WTC11 (cell line): Measurements from ENCODE around the gene TIMM10. TPM values are rescaled to one million over a fixed set of nuclear protein-coding genes. Genes with fewer than 3 reads are reported as not detected.

Experiments used
- ATAC-seq: fragments of 200-7000 bp; cut with Tn5 transposase; 2 replicates; pipeline ENCODE4 v1.10.0; 2021; ENCODE audit warnings: mild to moderate bottlenecking, moderate library complexity
- CTCF ChIA-PET: fragments of 300-600 bp; sonication (Branson Sonifier 250); formaldehyde crosslinking; loops from one replicate; lab custom pipeline; 2021; ENCODE audit warnings: antibody characterized with exemption; lab: Charles Lee
- POLR2A ChIA-PET: fragments of 350-600 bp; sonication (Branson Sonifier 250); formaldehyde crosslinking; loops from one replicate; lab custom pipeline; 2021; ENCODE audit warnings: antibody characterized with exemption; lab: Charles Lee
- DNase-seq: peaks from one replicate; pipeline ENCODE4 v3.0.0; 2021; ENCODE audit warnings: low spot score
- H3K27ac Mint-ChIP-seq: 2 replicates; pipeline ENCODE4 v1.8.0; 2021; ENCODE audit warnings: mixed read lengths
- H3K27me3 Mint-ChIP-seq: 2 replicates; pipeline ENCODE4 v1.8.0; 2021; ENCODE audit warnings: low read depth, mild to moderate bottlenecking, moderate library complexity, mixed read lengths
- H3K36me3 Mint-ChIP-seq: 2 replicates; pipeline ENCODE4 v1.8.0; 2021; ENCODE audit warnings: mixed read lengths
- H3K4me1 Mint-ChIP-seq: 2 replicates; pipeline ENCODE4 v1.8.0; 2022; ENCODE audit warnings: mixed read lengths
- H3K4me3 Mint-ChIP-seq: 2 replicates; pipeline ENCODE4 v1.8.0; 2021; ENCODE audit warnings: mild to moderate bottlenecking, moderate library complexity, mixed read lengths
- H3K9me3 Mint-ChIP-seq: 2 replicates; pipeline ENCODE4 v1.8.0; 2021; ENCODE audit warnings: mixed read lengths
- CTCF ChIP-seq: fragments of 200-600 bp; IDR thresholded peaks from 2 replicates; pipeline ENCODE4 v1.8.0; 2022; ENCODE audit warnings: antibody characterized with exemption
- NFYB ChIP-seq: sonication (generic); formaldehyde crosslinking; conservative IDR thresholded peaks from 2 replicates; pipeline ENCODE4 v1.8.0; 2022; ENCODE audit warnings: low read depth, missing genetic modification reagents
- NR1H2 ChIP-seq: sonication (generic); formaldehyde crosslinking; IDR thresholded peaks from 2 replicates; pipeline ENCODE4 v1.9.0; 2021; ENCODE audit warnings: mild to moderate bottlenecking, moderate library complexity, missing genetic modification reagents
- PRRX2 ChIP-seq: fragments of 250-450 bp; sonication (Bioruptor Pico); IDR thresholded peaks from 2 replicates; pipeline ENCODE4 v1.8.0; 2021; ENCODE audit warnings: mild to moderate bottlenecking
- RELA ChIP-seq: sonication (generic); formaldehyde crosslinking; IDR thresholded peaks from 2 replicates; pipeline ENCODE4 v1.8.1; 2022; ENCODE audit warnings: missing genetic modification reagents, mild to moderate bottlenecking, borderline replicate concordance
- SOX15 ChIP-seq: fragments of 250-450 bp; sonication (Bioruptor Pico); IDR thresholded peaks from 2 replicates; pipeline ENCODE4 v1.9.0; 2021; ENCODE audit warnings: mild to moderate bottlenecking
- SP1 ChIP-seq: sonication (generic); formaldehyde crosslinking; conservative IDR thresholded peaks from 2 replicates; pipeline ENCODE4 v1.8.1; 2022; ENCODE audit warnings: missing genetic modification reagents
- STAT6 ChIP-seq: sonication (generic); formaldehyde crosslinking; conservative IDR thresholded peaks from 2 replicates; pipeline ENCODE4 v1.8.1; 2023; ENCODE audit warnings: mild to moderate bottlenecking, low read depth, missing genetic modification reagents, moderate library complexity
- TP53 ChIP-seq: sonication (generic); formaldehyde crosslinking; IDR thresholded peaks from 2 replicates; pipeline ENCODE4 v1.8.1; 2023; ENCODE audit warnings: mild to moderate bottlenecking, missing genetic modification reagents
- USF1 ChIP-seq: sonication (generic); formaldehyde crosslinking; IDR thresholded peaks from 2 replicates; pipeline ENCODE4 v1.8.0; 2022; ENCODE audit warnings: mild to moderate bottlenecking, missing genetic modification reagents
- USF2 ChIP-seq: sonication (generic); formaldehyde crosslinking; IDR thresholded peaks from 2 replicates; pipeline ENCODE4 v1.8.1; 2023; ENCODE audit warnings: mild to moderate bottlenecking, missing genetic modification reagents, moderate library complexity
- ZBTB21 ChIP-seq: sonication (generic); formaldehyde crosslinking; IDR thresholded peaks from 2 replicates; pipeline ENCODE4 v1.8.1; 2023; ENCODE audit warnings: mild to moderate bottlenecking, missing genetic modification reagents, borderline replicate concordance
- ZNF281 ChIP-seq: sonication (generic); formaldehyde crosslinking; IDR thresholded peaks from 2 replicates; pipeline ENCODE4 v1.8.0; 2023; ENCODE audit warnings: mild to moderate bottlenecking, missing genetic modification reagents
- ZNF396 ChIP-seq: fragments of 250-450 bp; sonication (Bioruptor Pico); IDR thresholded peaks from 2 replicates; pipeline ENCODE4 v1.8.0; 2021; ENCODE audit warnings: mild to moderate bottlenecking, moderate library complexity, borderline replicate concordance
- ZNF423 ChIP-seq: fragments of 250-450 bp; sonication (Bioruptor Pico); IDR thresholded peaks from 2 replicates; pipeline ENCODE4 v2.1.2; 2022; ENCODE audit warnings: mild to moderate bottlenecking, moderate library complexity
- ZNF512 ChIP-seq: sonication (generic); formaldehyde crosslinking; IDR thresholded peaks from 2 replicates; pipeline ENCODE4 v1.8.1; 2022; ENCODE audit warnings: missing genetic modification reagents, borderline replicate concordance
- total RNA-seq: library from RNA; stranded (reverse); gene quantifications from 3 replicates; pipeline ENCODE4 v1.2.3, GENCODE V29; 2021

The TIMM10 gene
- total RNA-seq, 1 experiment from 2014 or later = 92.8 TPM

GRCh38 chr11:57508341-57509170 lies 22.0 kb downstream of the TIMM10 start:
- CTCF ChIA-PET = interaction anchor here (0.8 to 1.2 kb wide), 4 partner anchors 15 to 136 kb away, joined by 3 to 4 read pairs (median 3); no protein-coding TSS in a partner anchor
- H3K27me3 Mint-ChIP-seq = no peaks in the 10 kb centered on the region
- DNase-seq (no peak), ATAC-seq (no peak)
- no peak for TF ChIP-seq SOX15
- peaks cover 5% of the 10 kb centered on the region; the same call in 1 of the 2 replicates for H3K36me3 Mint-ChIP-seq
- no peak overlapping the region; the same call in 1 of the 2 replicates for H3K27ac Mint-ChIP-seq
- no peak overlapping the region for H3K4me3 Mint-ChIP-seq
- no peaks in the 10 kb centered on the region for H3K9me3 Mint-ChIP-seq
- POLR2A ChIA-PET = no interaction called here
- peaks cover 18% of the 10 kb centered on the region for H3K4me1 Mint-ChIP-seq

GRCh38 chr11:57506522-57506921 lies 24.0 kb downstream of the TIMM10 start:
- Mint-ChIP-seq H3K9me3 (no peaks in the 10 kb centered on the region), H3K27me3 (no peaks in the 10 kb centered on the region), H3K4me1 (peaks cover 26% of the 10 kb centered on the region), H3K4me3 (no peak overlapping the region), H3K27ac (no peak overlapping the region), H3K36me3 (peaks cover 5% of the 10 kb centered on the region)
- DNase-seq = no peak
- ChIA-PET CTCF (interaction anchor here (1.2 to 2.8 kb wide), 2 partner anchors 13 kb away, joined by 3 to 12 read pairs; no protein-coding TSS in a partner anchor), POLR2A (no interaction called here)
- ATAC-seq = no peak
- no peak for TF ChIP-seq ZBTB21
- TF ChIP-seq ZNF512 = no peak
- no peak for TF ChIP-seq NFYB (CRISPR knock-in tag)
- TF ChIP-seq PRRX2 = no peak
- TF ChIP-seq STAT6 (CRISPR knock-in tag) = no peak
- no peak for TF ChIP-seq RELA (CRISPR knock-in tag)
- TF ChIP-seq SP1 (CRISPR knock-in tag) = no peak
- TF ChIP-seq USF2 (CRISPR knock-in tag) = no peak
- no peak for TF ChIP-seq ZNF396 (CRISPR knock-in tag)
- TF ChIP-seq TP53 (CRISPR knock-in tag) = no peak
- TF ChIP-seq NR1H2 = no peak
- no peak for TF ChIP-seq CTCF
- TF ChIP-seq USF1 (CRISPR knock-in tag) = no peak
- no peak for TF ChIP-seq ZNF281 (CRISPR knock-in tag)
- TF ChIP-seq ZNF423 (CRISPR knock-in tag) = no peak
